ENCODE data around the gene DCP1A.

DCP1A gene

GRCh38 chr3:53240989-53241972, 106.1 kb downstream of the DCP1A start:
- no peak for DNase-seq (ENCODE audit: low read depth)
- no peak overlapping the region for H3K4me3 ChIP-seq (ENCODE audit: low read depth, low read length)
- TF ChIP-seq CTCF (IDR thresholded peaks at IDR 0.05; ENCODE audit: insufficient read depth, low read depth, low read length, missing control alignments): no peak

- TF ChIP-seq CTCF (IDR thresholded peaks at IDR 0.05; ENCODE audit: insufficient read depth, low read depth, low read length, missing control alignments): no peak
Observed at GRCh38 chr3:53239800-53240199, 107.5 kb downstream of the DCP1A start.

GRCh38 chr3:53238886-53239285, 108.5 kb downstream of the DCP1A start:
- no peak overlapping the region for H3K4me3 ChIP-seq (ENCODE audit: low read depth, low read length)
- DNase-seq (ENCODE audit: low read depth): no peak
- TF ChIP-seq CTCF (IDR thresholded peaks at IDR 0.05; ENCODE audit: insufficient read depth, low read depth, low read length, missing control alignments): no peak

More at GRCh38 chr3:53239800-53240199, 107.5 kb downstream of the DCP1A start:
- no peak for DNase-seq (ENCODE audit: low read depth)
- no peak overlapping the region for H3K4me3 ChIP-seq (ENCODE audit: low read depth, low read length)

- TF ChIP-seq CTCF (IDR thresholded peaks at IDR 0.05; ENCODE audit: insufficient read depth, low read depth, low read length, missing control alignments): no peak
- H3K4me3 ChIP-seq (ENCODE audit: low read depth, low read length): no peak overlapping the region
- DNase-seq (ENCODE audit: low read depth): no peak
Observed at GRCh38 chr3:53238051-53238850, 109.1 kb downstream of the DCP1A start.

GRCh38 chr3:53236112-53236841, 111.1 kb downstream of the DCP1A start:
- no peak for TF ChIP-seq CTCF (IDR thresholded peaks at IDR 0.05; ENCODE audit: insufficient read depth, low read depth, low read length, missing control alignments)
- DNase-seq (ENCODE audit: low read depth): no peak
- no peak overlapping the region for H3K4me3 ChIP-seq (ENCODE audit: low read depth, low read length)

GRCh38 chr3:53235545-53235944, 111.8 kb downstream of the DCP1A start:
- no peak for TF ChIP-seq CTCF (IDR thresholded peaks at IDR 0.05; ENCODE audit: insufficient read depth, low read depth, low read length, missing control alignments)
- no peak overlapping the region for H3K4me3 ChIP-seq (ENCODE audit: low read depth, low read length)
- DNase-seq (ENCODE audit: low read depth): no peak

All from GM12865 (cell line).